ENCODE measurements around the gene HEXIM2. TPM values are rescaled to one million over a fixed set of nuclear protein-coding genes. Genes with fewer than 3 reads are reported as not detected.
A peak's percentile ranks its signal among the peaks of the same experiment; 100 is the strongest.
"Not testable (repeated sequence)": the region's sequence is repeated elsewhere in the genome, so short reads cannot be mapped to it uniquely, and the experiment has no call there.

Gene HEXIM2
- total RNA-seq, 1 experiment from 2014 or later, result 6.3 TPM

GRCh38 chr17:45123076-45123770, 38.5 kb upstream of the HEXIM2 start:
- Histone ChIP-seq H3K36me3 (no peaks in the 10 kb centered on the region), H3K27ac (no peak overlapping the region), H3K4me1 (peaks cover 25% of the 10 kb centered on the region), H3K27me3 (no peaks in the 10 kb centered on the region), H3K9me3 (replicated peaks) (no peaks in the 10 kb centered on the region), H3K4me3 (no peak overlapping the region)
- no peak for DNase-seq

GRCh38 chr17:45123930-45124796, 37.5 kb upstream of the HEXIM2 start:
- Histone ChIP-seq H3K4me3 (no peak overlapping the region), H3K4me1 (peaks cover 29% of the 10 kb centered on the region), H3K36me3 (no peaks in the 10 kb centered on the region), H3K27ac (peak overlapping the region; percentile 45), H3K27me3 (no peaks in the 10 kb centered on the region), H3K9me3 (replicated peaks) (no peaks in the 10 kb centered on the region)
- DNase-seq, result peak; percentile 80 to 85

DNA sequence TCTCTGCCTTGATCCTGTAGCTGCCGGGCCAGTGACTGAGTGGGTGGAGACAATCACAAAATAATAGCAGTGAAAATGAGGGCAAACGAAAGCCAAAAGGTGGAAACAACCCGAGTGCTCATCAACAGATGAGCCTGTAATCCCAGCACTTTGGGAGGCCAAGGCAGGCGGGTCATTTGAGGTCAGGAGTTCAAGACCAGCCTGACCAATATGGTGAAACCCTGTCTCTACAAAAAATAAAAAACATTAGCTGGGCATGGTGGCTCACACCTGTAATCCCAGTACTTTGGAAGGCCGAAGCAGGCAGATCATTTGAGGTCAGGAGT, 36.9 kb upstream of the HEXIM2 start:
- peaks cover 35% of the 10 kb centered on the region for H3K4me1 ChIP-seq
- H3K4me3 ChIP-seq; DNase-seq; H3K36me3 ChIP-seq; H3K27ac ChIP-seq; H3K9me3 ChIP-seq (replicated peaks); H3K27me3 ChIP-seq: not testable (repeated sequence)

DNA sequence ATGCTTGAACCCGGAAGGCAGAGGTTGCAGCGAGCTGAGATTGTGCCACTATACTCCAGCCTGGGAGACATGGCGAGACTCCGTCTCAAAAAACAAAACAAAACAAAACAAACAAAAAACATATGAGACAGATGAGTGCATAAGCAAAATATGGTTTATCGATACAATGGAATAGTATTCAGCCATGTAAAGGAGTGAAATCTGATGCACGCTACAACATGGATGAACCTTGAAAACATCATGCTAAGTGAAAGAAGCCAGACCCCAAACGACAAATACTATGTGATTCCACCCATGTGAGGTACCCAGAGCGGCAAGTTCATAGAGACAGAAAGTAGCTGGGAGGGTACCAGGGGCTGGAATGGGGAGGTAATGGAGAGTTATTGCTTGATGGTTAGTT, 36.2 kb upstream of the HEXIM2 start:
- H3K27me3 ChIP-seq, result no peaks in the 10 kb centered on the region
- no peak overlapping the region for H3K4me3 ChIP-seq
- DNase-seq, result no peak
- no peak overlapping the region for H3K27ac ChIP-seq
- H3K9me3 ChIP-seq (replicated peaks), result no peaks in the 10 kb centered on the region
- peaks cover 36% of the 10 kb centered on the region for H3K4me1 ChIP-seq
- no peaks in the 10 kb centered on the region for H3K36me3 ChIP-seq

DNA sequence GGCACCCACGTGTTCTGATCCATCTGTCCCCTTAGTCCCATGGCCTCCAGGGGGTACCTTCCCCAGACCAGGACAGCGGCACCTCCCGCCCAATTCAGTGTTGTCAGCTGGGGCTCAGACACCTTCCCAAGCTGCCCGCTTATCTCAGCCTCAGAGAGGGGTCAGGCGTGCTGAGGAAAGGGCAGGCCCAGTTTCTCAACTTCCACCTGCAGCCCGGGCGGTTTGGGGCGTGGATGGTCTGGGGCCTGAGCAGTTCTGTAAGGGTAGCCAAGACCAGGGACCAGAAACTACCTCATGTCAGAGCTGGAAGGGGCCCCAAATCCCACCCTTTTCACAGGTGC, 34.5 kb upstream of the HEXIM2 start:
- Histone ChIP-seq H3K9me3 (replicated peaks) (no peaks in the 10 kb centered on the region), H3K36me3 (no peaks in the 10 kb centered on the region), H3K4me1 (peaks cover 36% of the 10 kb centered on the region), H3K4me3 (no peak overlapping the region), H3K27ac (no peak overlapping the region), H3K27me3 (no peaks in the 10 kb centered on the region)
- DNase-seq, result no peak

GRCh38 chr17:45127548-45128300, 34.0 kb upstream of the HEXIM2 start:
- H3K4me1 ChIP-seq, result peaks cover 36% of the 10 kb centered on the region
- H3K27ac ChIP-seq, result peak overlapping the region; percentile 14; the same call in 1 of the 2 replicates
- H3K9me3 ChIP-seq (replicated peaks), result no peaks in the 10 kb centered on the region
- H3K4me3 ChIP-seq, result no peak overlapping the region
- DNase-seq, result peak; percentile 51
- no peaks in the 10 kb centered on the region for H3K36me3 ChIP-seq
- no peaks in the 10 kb centered on the region for H3K27me3 ChIP-seq

- Histone ChIP-seq H3K27ac (peak overlapping the region; percentile 14; the same call in 1 of the 2 replicates), H3K9me3 (replicated peaks) (no peaks in the 10 kb centered on the region), H3K4me1 (peaks cover 36% of the 10 kb centered on the region), H3K4me3 (no peak overlapping the region), H3K27me3 (no peaks in the 10 kb centered on the region), H3K36me3 (no peaks in the 10 kb centered on the region)
- no peak for DNase-seq
Observed at GRCh38 chr17:45128331-45128730, 33.3 kb upstream of the HEXIM2 start.

GRCh38 chr17:45128989-45129388, 32.7 kb upstream of the HEXIM2 start:
- Histone ChIP-seq H3K36me3 (no peaks in the 10 kb centered on the region), H3K9me3 (replicated peaks) (no peaks in the 10 kb centered on the region), H3K4me1 (peaks cover 29% of the 10 kb centered on the region), H3K4me3 (no peak overlapping the region), H3K27ac (no peak overlapping the region), H3K27me3 (no peaks in the 10 kb centered on the region)
- DNase-seq, result no peak

- H3K36me3 ChIP-seq, result no peaks in the 10 kb centered on the region
- no peak overlapping the region for H3K27ac ChIP-seq
- no peaks in the 10 kb centered on the region for H3K9me3 ChIP-seq (replicated peaks)
- H3K4me1 ChIP-seq, result peaks cover 24% of the 10 kb centered on the region
- no peaks in the 10 kb centered on the region for H3K27me3 ChIP-seq
- peak; percentile 57 to 62 for DNase-seq
- H3K4me3 ChIP-seq, result no peak overlapping the region
Observed at GRCh38 chr17:45129426-45129939, 32.2 kb upstream of the HEXIM2 start.

DNA sequence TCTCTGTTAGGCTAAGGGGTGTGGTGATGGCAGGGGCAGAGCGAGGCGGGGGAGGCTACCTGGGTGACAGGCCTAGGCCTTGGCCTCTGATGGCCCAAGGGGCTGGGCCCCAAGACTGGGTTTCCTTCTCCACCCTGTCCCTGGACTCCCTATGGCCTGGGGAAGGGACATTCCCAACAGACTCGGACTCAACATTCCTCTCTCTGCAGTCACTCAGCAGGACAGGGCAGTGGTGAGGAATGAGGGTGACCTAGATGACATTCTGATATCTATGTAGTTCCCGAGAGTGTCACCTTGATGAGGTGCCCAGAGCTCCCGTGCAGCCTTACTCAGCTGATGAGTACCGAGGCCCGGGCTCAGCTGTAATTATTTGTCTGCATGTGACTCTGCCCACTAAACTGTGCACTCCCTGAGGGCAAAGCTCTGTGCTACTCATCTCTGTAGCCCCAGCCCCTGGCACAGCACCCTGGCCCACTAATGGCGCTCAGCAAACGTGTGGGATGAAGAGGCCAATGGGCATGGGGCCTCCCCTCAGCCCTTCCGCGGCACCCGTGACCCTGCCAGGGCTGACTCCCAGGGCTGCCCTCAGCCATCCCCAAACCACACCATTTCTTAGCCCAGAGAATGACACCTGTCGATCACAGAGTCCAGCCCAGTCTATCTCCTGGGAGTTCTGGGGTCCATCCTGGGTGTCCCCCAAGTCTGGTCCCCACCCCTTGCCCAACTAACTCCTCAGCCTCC, 31.6 kb upstream of the HEXIM2 start:
- Histone ChIP-seq H3K4me1 (peaks cover 22% of the 10 kb centered on the region), H3K27me3 (no peaks in the 10 kb centered on the region), H3K27ac (no peak overlapping the region), H3K36me3 (no peaks in the 10 kb centered on the region), H3K4me3 (no peak overlapping the region), H3K9me3 (replicated peaks) (no peaks in the 10 kb centered on the region)
- DNase-seq, result no peak

- Histone ChIP-seq H3K4me1 (peaks cover 26% of the 10 kb centered on the region), H3K4me3 (no peak overlapping the region), H3K36me3 (no peaks in the 10 kb centered on the region), H3K27me3 (no peaks in the 10 kb centered on the region), H3K27ac (no peak overlapping the region), H3K9me3 (replicated peaks) (no peaks in the 10 kb centered on the region)
- DNase-seq, result no peak
Observed at GRCh38 chr17:45130681-45131615, 30.7 kb upstream of the HEXIM2 start.

DNA sequence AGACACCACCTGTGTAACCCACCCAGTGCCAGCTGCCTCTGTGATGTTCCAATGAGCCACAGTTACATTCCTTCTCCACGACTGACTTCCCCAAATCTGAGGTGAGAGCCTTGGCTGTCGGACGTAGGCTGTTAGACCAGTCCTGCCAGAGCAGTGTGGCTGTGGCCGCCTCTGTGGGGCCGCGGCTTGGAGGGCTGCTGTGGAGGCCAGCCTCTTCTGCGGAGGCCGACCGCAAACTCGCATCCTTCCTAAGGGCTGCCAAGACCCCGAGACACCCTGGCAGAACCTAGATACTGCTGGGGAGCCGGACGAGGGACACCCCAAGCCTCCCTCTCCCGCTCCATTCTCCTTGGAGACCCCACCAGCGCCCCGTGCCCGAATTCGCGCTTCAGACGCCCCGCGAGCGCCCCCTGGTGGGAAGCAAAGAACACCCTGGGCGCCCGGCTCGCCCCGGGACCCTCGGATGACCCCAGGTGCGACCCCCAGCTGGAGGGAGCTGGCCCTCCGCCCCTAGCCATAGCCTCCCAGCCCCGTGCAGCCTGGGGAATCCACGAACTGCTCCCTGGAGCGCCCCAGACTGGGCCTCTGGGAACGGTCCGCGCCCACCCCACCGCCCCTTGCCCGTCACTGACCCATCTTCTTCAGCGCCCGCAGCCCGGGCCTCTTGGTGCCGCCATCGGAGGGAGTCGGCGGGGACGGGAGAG, 29.9 kb upstream of the HEXIM2 start:
- peak overlapping the region; percentile 73 for H3K4me3 ChIP-seq
- peaks cover 26% of the 10 kb centered on the region for H3K4me1 ChIP-seq
- peak; percentile 70 to 71 for DNase-seq
- no peak overlapping the region; the same call in 1 of the 2 replicates for H3K27ac ChIP-seq
- no peaks in the 10 kb centered on the region for H3K36me3 ChIP-seq
- no peaks in the 10 kb centered on the region for H3K27me3 ChIP-seq
- H3K9me3 ChIP-seq (replicated peaks), result no peaks in the 10 kb centered on the region

DNA sequence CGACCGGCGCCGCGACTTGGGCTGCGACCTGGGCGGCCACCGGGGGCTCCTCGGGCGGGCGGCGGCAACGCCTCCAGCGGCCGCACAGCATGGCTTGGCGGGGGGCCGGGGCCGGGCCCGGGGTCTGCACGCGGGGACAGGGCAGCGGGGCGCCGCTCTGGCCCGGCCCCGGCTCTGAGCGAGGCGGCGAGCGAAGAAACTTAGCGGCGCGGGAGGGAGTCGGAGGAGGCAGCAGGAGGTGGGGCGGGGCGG, 29.4 kb upstream of the HEXIM2 start, which contains the start of gene PLCD3:
TSS of gene PLCD3 (minus strand) at position 196 of the 252 bp plus-strand sequence. CDS start at position 91, 105 bp downstream.
- H3K9me3 ChIP-seq (replicated peaks), result no peaks in the 10 kb centered on the region
- H3K4me1 ChIP-seq, result peaks cover 25% of the 10 kb centered on the region
- H3K4me3 ChIP-seq, result peak within 1 kb of the TSS; percentile 73
- no peak for DNase-seq
- no peaks in the 10 kb centered on the region for H3K27me3 ChIP-seq
- peak within 1 kb of the TSS; percentile 19; the same call in 1 of the 2 replicates for H3K27ac ChIP-seq
- no peaks in the 10 kb centered on the region for H3K36me3 ChIP-seq

All from SJCRH30 (cell line).